H9 (cell line): ENCODE measurements around the gene VGLL2. TPM values are rescaled to one million over a fixed set of nuclear protein-coding genes. Genes with fewer than 3 reads are reported as not detected.

Experiments used
- DNase-seq: peaks from one replicate; pipeline ENCODE4 v3.0.0-alpha.2; 2017
- H2AFZ ChIP-seq: one replicate; pipeline ENCODE4 v1.6.1; 2013; ENCODE audit warnings: mild to moderate bottlenecking, low read length, control low read depth, moderate library complexity
- H2AK5ac ChIP-seq: 2 replicates; pipeline ENCODE4 v1.6.1; 2013; ENCODE audit warnings: low read length, control low read depth, mixed read lengths; ENCODE audit not compliant: insufficient read length
- H2BK120ac ChIP-seq: one replicate; pipeline ENCODE4 v1.6.1; 2013; ENCODE audit warnings: low read depth, mild to moderate bottlenecking, low read length, control low read depth, inconsistent platforms; ENCODE audit not compliant: poor library complexity, severe bottlenecking
- H2BK12ac ChIP-seq: 2 replicates; pipeline ENCODE4 v1.6.1; 2013; ENCODE audit warnings: low read length, control low read depth, mixed read lengths, low read depth; ENCODE audit not compliant: insufficient read length
- H2BK15ac ChIP-seq: 2 replicates; pipeline ENCODE4 v1.6.1; 2013; ENCODE audit warnings: low read depth, low read length, control low read depth
- H2BK20ac ChIP-seq: one replicate; pipeline ENCODE4 v1.6.1; 2013; ENCODE audit warnings: low read depth, mild to moderate bottlenecking, low read length, control low read depth, inconsistent platforms; ENCODE audit not compliant: poor library complexity, severe bottlenecking
- H2BK5ac ChIP-seq: 2 replicates; pipeline ENCODE4 v1.6.1; 2013; ENCODE audit warnings: low read length, control low read depth, mixed read lengths; ENCODE audit not compliant: insufficient read length
- H3K14ac ChIP-seq: 2 replicates; pipeline ENCODE4 v1.6.1; 2013; ENCODE audit warnings: low read length, control low read depth; ENCODE audit not compliant: insufficient read depth
- H3K18ac ChIP-seq: 2 replicates; pipeline ENCODE4 v1.6.1; 2013; ENCODE audit warnings: low read depth, mild to moderate bottlenecking, mixed read lengths, low read length, control low read depth; ENCODE audit not compliant: insufficient read length
- H3K23ac ChIP-seq: 2 replicates; pipeline ENCODE4 v1.6.1; 2013; ENCODE audit warnings: low read length, control low read depth, mixed read lengths, low read depth; ENCODE audit not compliant: insufficient read length
- H3K23me2 ChIP-seq: 2 replicates; pipeline ENCODE4 v1.6.1; 2013; ENCODE audit warnings: low read depth, mild to moderate bottlenecking, mixed read lengths, low read length, control low read depth; ENCODE audit not compliant: insufficient read length, poor library complexity, severe bottlenecking
- H3K27ac ChIP-seq: 2 replicates; pipeline ENCODE4 v1.5.1; 2013; ENCODE audit warnings: low read length, control low read depth, mixed read lengths, low read depth; ENCODE audit not compliant: insufficient read length
- H3K27me3 ChIP-seq: 2 replicates; pipeline ENCODE4 v1.6.1; 2013; ENCODE audit warnings: low read length, control low read depth, inconsistent platforms; ENCODE audit not compliant: insufficient read depth
- H3K4ac ChIP-seq: 2 replicates; pipeline ENCODE4 v1.6.1; 2013; ENCODE audit warnings: low read depth, mild to moderate bottlenecking, control low read depth, inconsistent platforms, low read length, moderate library complexity
- H3K4me1 ChIP-seq: 2 replicates; pipeline ENCODE4 v1.6.1; 2013; ENCODE audit warnings: low read length, control low read depth, inconsistent platforms; ENCODE audit not compliant: insufficient read depth
- H3K4me2 ChIP-seq: 2 replicates; pipeline ENCODE4 v1.6.1; 2013; ENCODE audit warnings: low read length, control low read depth, mixed read lengths; ENCODE audit not compliant: insufficient read length, insufficient read depth
- H3K56ac ChIP-seq: 2 replicates; pipeline ENCODE4 v1.6.1; 2013; ENCODE audit warnings: low read depth, mild to moderate bottlenecking, mixed read lengths, low read length, control low read depth; ENCODE audit not compliant: insufficient read length
- H3K79me1 ChIP-seq: 2 replicates; pipeline ENCODE4 v1.6.1; 2013; ENCODE audit warnings: low read depth, mild to moderate bottlenecking, moderate library complexity, low read length, control low read depth, inconsistent platforms; ENCODE audit not compliant: insufficient read depth, poor library complexity, severe bottlenecking
- H3K79me2 ChIP-seq: 2 replicates; pipeline ENCODE4 v1.6.1; 2013; ENCODE audit warnings: low read length, control low read depth, inconsistent platforms; ENCODE audit not compliant: insufficient read depth
- H3K9ac ChIP-seq: 2 replicates; pipeline ENCODE4 v1.6.1; 2013; ENCODE audit warnings: low read length, control low read depth, mixed read lengths; ENCODE audit not compliant: insufficient read length; ENCODE audit errors: extremely low read depth
- H3K9me3 ChIP-seq: one replicate; pipeline ENCODE4 v1.6.1; 2013; ENCODE audit warnings: low read depth, low read length, inconsistent platforms; ENCODE audit not compliant: control insufficient read depth
- H3T11ph ChIP-seq: one replicate; pipeline ENCODE4 v1.6.1; 2013; ENCODE audit warnings: mild to moderate bottlenecking, low read length, control low read depth, inconsistent platforms
- H4K20me1 ChIP-seq: one replicate; pipeline ENCODE4 v1.6.1; 2013; ENCODE audit not compliant: control insufficient read depth, insufficient read length, insufficient read depth
- H4K5ac ChIP-seq: 2 replicates; pipeline ENCODE4 v1.6.1; 2013; ENCODE audit warnings: low read depth, mild to moderate bottlenecking, mixed read lengths, low read length, control low read depth; ENCODE audit not compliant: insufficient read length
- H4K8ac ChIP-seq: replicated peaks from 2 replicates; pipeline ENCODE4 v1.6.1; 2013; ENCODE audit warnings: low read length, control low read depth, mixed read lengths, low read depth; ENCODE audit not compliant: insufficient read length
- H4K91ac ChIP-seq: 2 replicates; pipeline ENCODE4 v1.6.1; 2013; ENCODE audit warnings: low read depth, mild to moderate bottlenecking, moderate library complexity, mixed read lengths, low read length, control low read depth; ENCODE audit not compliant: insufficient read length
- H3K27ac Mint-ChIP-seq, 3 experiments: 2 replicates in 2 of 3; 3 replicates in 1 of 3; pipeline ENCODE4 v1.8.0; 2020 to 2021; ENCODE audit warnings: mixed read lengths in 3 of 3, mild to moderate bottlenecking in 1 of 3, moderate library complexity in 1 of 3
- H3K27me3 Mint-ChIP-seq: 2 replicates; pipeline ENCODE4 v1.8.0; 2021; ENCODE audit warnings: low read depth, mild to moderate bottlenecking, moderate library complexity, mixed read lengths
- H3K36me3 Mint-ChIP-seq, 3 experiments: 2 replicates in 2 of 3; 3 replicates in 1 of 3; pipeline ENCODE4 v1.8.0; 2020 to 2021; ENCODE audit warnings: low read depth in 3 of 3, mixed read lengths in 3 of 3; ENCODE audit not compliant: insufficient read depth in 1 of 3
- H3K4me1 Mint-ChIP-seq, 2 experiments: 2 replicates each; pipeline ENCODE4 v1.8.0; 2020; ENCODE audit warnings: mixed read lengths in 2 of 2
- H3K4me3 Mint-ChIP-seq, 2 experiments: 2 replicates in 1 of 2; 3 replicates in 1 of 2; pipeline ENCODE4 v1.8.0; 2020 to 2021; ENCODE audit warnings: mild to moderate bottlenecking in 2 of 2, mixed read lengths in 2 of 2, moderate library complexity in 1 of 2
- H3K9me3 Mint-ChIP-seq, 2 experiments: 2 replicates in 1 of 2; 3 replicates in 1 of 2; pipeline ENCODE4 v1.8.0; 2020; ENCODE audit warnings: mild to moderate bottlenecking in 2 of 2, mixed read lengths in 2 of 2, moderate library complexity in 1 of 2
- CTCF ChIP-seq: fragments of 200-600 bp; sonication (generic); conservative IDR thresholded peaks from 3 replicates; pipeline ENCODE4 v1.8.0; 2021; ENCODE audit warnings: antibody characterized with exemption, mild to moderate bottlenecking
- WGBS: extraction: QIAGEN DNeasy Blood & Tissue Kit; methylation state at CpG from one replicate; pipeline ENCODE4 v1.1.7; 2013; ENCODE audit warnings: missing lambda C conversion rate, low lambda C conversion rate, mixed read lengths; ENCODE audit not compliant: insufficient read length; ENCODE audit errors: extremely low coverage; 5-methylcytosine and 5-hydroxymethylcytosine counted together
- total RNA-seq: library from RNA; stranded (reverse); gene quantifications from 2 replicates; pipeline ENCODE4 v1.2.1, GENCODE V29; 2021

The VGLL2 gene
- total RNA-seq, 1 experiment from 2014 or later: not detected

GRCh38 chr6:117267054-117267347, 1.6 kb downstream of the VGLL2 start:
- peak overlapping the region in 1 of 2 experiments; percentile 31; a peak in 2 of 5 replicates for H3K4me3 Mint-ChIP-seq
- H4K20me1 ChIP-seq: no peaks in the 10 kb centered on the region

More at GRCh38 chr6:117267054-117267347, 1.6 kb downstream of the VGLL2 start:
- Histone ChIP-seq H3K9ac (no peak overlapping the region), H3K4ac (no peak overlapping the region), H3K9me3 (no peaks in the 10 kb centered on the region), H2BK20ac (no peak overlapping the region), H3K79me2 (no peaks in the 10 kb centered on the region), H2BK120ac (no peak overlapping the region), H4K8ac (no peak overlapping the region), H3K27ac (no peak overlapping the region), H3K14ac (no peak overlapping the region), H3K56ac (no peak overlapping the region), H3T11ph (no peak overlapping the region), H4K91ac (no peak overlapping the region), H2BK5ac (no peak overlapping the region), H2BK15ac (no peak overlapping the region), H2AFZ (no peak overlapping the region), H3K27me3 (peaks cover 75% of the 10 kb centered on the region), H3K23ac (no peak overlapping the region), H2AK5ac (no peak overlapping the region), H3K4me2 (no peak overlapping the region), H4K5ac (no peak overlapping the region), H2BK12ac (no peak overlapping the region), H3K23me2 (peaks cover 16% of the 10 kb centered on the region), H3K79me1 (no peaks in the 10 kb centered on the region), H3K18ac (no peak overlapping the region), H3K4me1 (no peaks in the 10 kb centered on the region)
- DNase-seq: no peak
- H3K9me3 Mint-ChIP-seq: no peaks in the 10 kb centered on the region; a peak in 1 of 5 replicates
- H3K27ac Mint-ChIP-seq: no peak overlapping the region
- H3K27me3 Mint-ChIP-seq: peaks cover 98% of the 10 kb centered on the region
- TF ChIP-seq CTCF: no peak
- no peaks in the 10 kb centered on the region; a peak in 1 of 7 replicates for H3K36me3 Mint-ChIP-seq
- no CpG with 5 or more reads among the region's 5 CpGs for WGBS
- peaks cover 19 to 46% of the 10 kb centered on the region in 2 experiments for H3K4me1 Mint-ChIP-seq
